Measurements from ENCODE around the gene GDPD5.

DNA sequence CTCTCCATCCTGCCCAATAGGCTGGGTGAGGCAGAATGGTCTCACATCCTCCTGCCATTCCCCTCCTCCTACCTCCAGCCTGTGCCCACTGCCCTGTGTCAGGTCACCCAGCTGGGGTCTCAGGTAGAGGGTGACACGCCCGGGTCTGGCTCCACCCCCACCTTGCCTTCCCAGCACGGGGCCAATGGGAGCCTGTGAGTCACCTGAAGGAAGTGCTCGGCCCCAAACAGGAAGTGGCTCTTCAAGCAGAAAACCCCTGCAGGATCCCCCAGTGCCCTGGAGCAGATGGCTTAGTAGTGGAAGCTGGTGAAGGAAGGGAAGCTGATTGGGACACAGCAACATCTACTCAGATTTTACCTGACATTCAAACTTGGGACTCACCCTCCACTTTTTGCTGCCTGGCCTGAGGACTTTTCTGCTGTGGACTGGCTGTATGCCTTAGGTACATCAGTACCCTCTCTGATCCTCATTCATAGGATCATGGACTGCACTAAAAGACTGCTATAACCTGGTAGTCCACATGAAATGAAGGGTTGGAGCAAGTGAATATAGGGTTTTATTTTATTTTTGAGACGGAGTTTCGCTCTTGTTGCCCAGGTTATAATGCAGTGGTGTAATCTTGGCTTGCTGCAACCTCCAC, 33.4 kb downstream of the GDPD5 start:
- no peak for TF ChIP-seq CTCF (IDR thresholded peaks at IDR 0.05; ENCODE audit: borderline replicate concordance, extremely low read depth, low read length, poor library complexity, severe bottlenecking)
- TF ChIP-seq EZH2 (IDR thresholded peaks at IDR 0.05; ENCODE audit: borderline replicate concordance, low read depth, low read length, severe bottlenecking), result no peak
